ENCODE data around the gene C19orf73.

The C19orf73 gene

GRCh38 chr19:49160450-49161189 is 41.7 kb upstream of the C19orf73 start:
- H3K27ac ChIP-seq: peak overlapping the region; percentile 86; the same call in 1 of the 2 replicates
- TF ChIP-seq CTCF (IDR thresholded peaks at IDR 0.05) (no peak), ZFX (IDR thresholded peaks at IDR 0.05; ENCODE audit: borderline replicate concordance) (no peak)

- TF ChIP-seq CTCF (IDR thresholded peaks at IDR 0.05) (no peak), ZFX (IDR thresholded peaks at IDR 0.05; ENCODE audit: borderline replicate concordance) (no peak)
- peak within 1 kb of the TSS; percentile 86 for H3K27ac ChIP-seq
These were observed 38.7 kb upstream of the C19orf73 start, which contains the start of gene TRPM4 for GRCh38 chr19:49157445-49158224. TSS of gene TRPM4 (plus strand) at chr19:49157792. CDS start at chr19:49157867, 75 bp downstream.

- no peak overlapping the region for H3K27ac ChIP-seq
- TF ChIP-seq ZFX (IDR thresholded peaks at IDR 0.05; ENCODE audit: borderline replicate concordance) (no peak), CTCF (IDR thresholded peaks at IDR 0.05) (no peak)
These were observed 36.9 kb upstream of the C19orf73 start for GRCh38 chr19:49155820-49156346.

- TF ChIP-seq CTCF (IDR thresholded peaks at IDR 0.05) (no peak), ZFX (IDR thresholded peaks at IDR 0.05; ENCODE audit: borderline replicate concordance) (no peak)
- H3K27ac ChIP-seq: no peak within 1 kb of the TSS
These were observed 36.3 kb upstream of the C19orf73 start, which contains the start of gene HRC for GRCh38 chr19:49155005-49155819. TSS of gene HRC (minus strand) at chr19:49155396. CDS start at chr19:49155237, 159 bp downstream.

- no peak overlapping the region for H3K27ac ChIP-seq
- TF ChIP-seq ZFX (IDR thresholded peaks at IDR 0.05; ENCODE audit: borderline replicate concordance): no peak
- no peak for TF ChIP-seq CTCF (IDR thresholded peaks at IDR 0.05)
These were observed 35.3 kb upstream of the C19orf73 start for GRCh38 chr19:49154279-49154678.

GRCh38 chr19:49153167-49153809 is 34.3 kb upstream of the C19orf73 start:
- H3K27ac ChIP-seq: no peak overlapping the region
- TF ChIP-seq ZFX (IDR thresholded peaks at IDR 0.05; ENCODE audit: borderline replicate concordance): no peak
- TF ChIP-seq CTCF (IDR thresholded peaks at IDR 0.05): no peak

Measured in 22Rv1 (cell line).